Measurements from ENCODE around the gene PPP1CC. TPM values are rescaled to one million over a fixed set of nuclear protein-coding genes. Genes with fewer than 3 reads are reported as not detected.
A peak's percentile ranks its signal among the peaks of the same experiment; 100 is the strongest.
"Not testable (repeated sequence)": the region's sequence is repeated elsewhere in the genome, so short reads cannot be mapped to it uniquely, and the experiment has no call there.

The PPP1CC gene
- total and polyA plus RNA-seq, 7 donors: 107 to 272 (median 153) TPM

GRCh38 chr12:110742096-110742717 lies 484 bp downstream of the PPP1CC start:
- no peaks in the 10 kb centered on the region for H3K27me3 ChIP-seq
- H3K4me1 ChIP-seq: peaks cover 0 to 60% (median 50%) of the 10 kb centered on the region in 4 donors
- peak; percentile 75 for DNase-seq
- H3K9me3 ChIP-seq: no peaks in the 10 kb centered on the region
- no peak for TF ChIP-seq POLR2AphosphoS5 (IDR thresholded peaks at IDR 0.05)
- H3K27ac ChIP-seq: peak overlapping the region; percentile 91 to 94 (median 94)
- WGBS, 2 donors: 1% methylated on average over 44 of the region's 44 CpGs
- peak overlapping the region; percentile 86 to 94 (median 94) for H3K4me3 ChIP-seq
- H3K36me3 ChIP-seq: no peaks in the 10 kb centered on the region
- intact Hi-C loops (cut with DNase I): loop anchor here (2.0 to 5.0 kb wide), 2 partner anchors 85 to 147 kb away; no protein-coding TSS in a partner anchor

GRCh38 chr12:110741341-110742095 lies 1.2 kb downstream of the PPP1CC start:
- intact Hi-C loops (cut with DNase I): loop anchor here (2.0 to 5.0 kb wide), 2 partner anchors 86 to 147 kb away; no protein-coding TSS in a partner anchor
- peak overlapping the region; percentile 86 to 94 (median 94) for H3K4me3 ChIP-seq
- TF ChIP-seq EP300 (IDR thresholded peaks at IDR 0.05) (no peak), CTCF (IDR thresholded peaks at IDR 0.05) (no peak), POLR2AphosphoS5 (IDR thresholded peaks at IDR 0.05) (peak in 1 of 4 donors; percentile 13), POLR2A (IDR thresholded peaks at IDR 0.05) (no peak)
- DNase-seq: no peak
- H3K4me1 ChIP-seq: peaks cover 0 to 60% (median 51%) of the 10 kb centered on the region in 4 donors
- H3K27ac ChIP-seq: peak overlapping the region; percentile 91 to 94 (median 94)
- WGBS, 2 donors: 0 to 1% methylated on average over 14 of the region's 14 CpGs
- no peaks in the 10 kb centered on the region for H3K27me3 ChIP-seq
- H3K36me3 ChIP-seq: no peaks in the 10 kb centered on the region
- H3K9me3 ChIP-seq: no peaks in the 10 kb centered on the region

GRCh38 chr12:110739894-110740293 lies 2.8 kb downstream of the PPP1CC start:
- H3K4me3 ChIP-seq: peak overlapping the region in 3 of 4 donors; percentile 3 to 94 (median 86)
- 43 to 44% methylated on average over 3 of the region's 3 CpGs for WGBS, 2 donors
- peak overlapping the region in 1 of 4 donors; percentile 16 for H3K27ac ChIP-seq
- peaks cover 0 to 59% (median 56%) of the 10 kb centered on the region in 4 donors for H3K4me1 ChIP-seq
- intact Hi-C loops (cut with DNase I): loop anchor here (5.0 kb wide), 1 partner anchor 87 kb away; no protein-coding TSS in a partner anchor
- no peak for DNase-seq
- H3K27me3 ChIP-seq: no peaks in the 10 kb centered on the region
- no peaks in the 10 kb centered on the region for H3K9me3 ChIP-seq
- no peaks in the 10 kb centered on the region for H3K36me3 ChIP-seq
- no peak for TF ChIP-seq POLR2A (IDR thresholded peaks at IDR 0.05)
- no peak for TF ChIP-seq POLR2AphosphoS5 (IDR thresholded peaks at IDR 0.05)
- no peak for TF ChIP-seq EP300 (IDR thresholded peaks at IDR 0.05)
- no peak for TF ChIP-seq CTCF (IDR thresholded peaks at IDR 0.05)

DNA sequence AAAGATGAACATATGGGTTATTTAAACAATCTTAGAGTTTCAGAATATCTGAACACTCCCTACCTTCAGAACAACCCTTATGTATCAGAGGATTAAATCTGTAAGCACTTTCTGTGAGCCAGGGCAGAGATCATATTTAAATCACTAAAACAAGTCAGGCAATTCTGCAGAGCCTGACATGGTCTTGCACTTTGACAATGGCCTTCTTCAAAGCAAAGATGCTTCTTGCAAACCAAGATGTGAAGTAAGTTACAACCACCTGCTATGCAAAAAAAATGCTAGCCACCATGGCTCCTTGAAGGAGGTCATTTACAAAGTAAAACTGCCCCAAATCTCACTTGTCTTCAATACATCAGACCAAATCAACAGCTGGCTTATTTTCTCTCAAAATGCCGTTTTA lies 3.2 kb downstream of the PPP1CC start:
- Histone ChIP-seq H3K4me1 (peaks cover 0 to 61% (median 56%) of the 10 kb centered on the region in 4 donors), H3K36me3 (no peaks in the 10 kb centered on the region), H3K9me3 (no peaks in the 10 kb centered on the region), H3K27me3 (no peaks in the 10 kb centered on the region), H3K4me3 (peak overlapping the region in 2 of 4 donors; percentile 86 to 94), H3K27ac (peak overlapping the region in 1 of 4 donors; percentile 16)
- no peak for TF ChIP-seq CTCF (IDR thresholded peaks at IDR 0.05)
- no peak for TF ChIP-seq POLR2AphosphoS5 (IDR thresholded peaks at IDR 0.05)
- TF ChIP-seq EP300 (IDR thresholded peaks at IDR 0.05): no peak
- no peak for TF ChIP-seq POLR2A (IDR thresholded peaks at IDR 0.05)
- intact Hi-C loops (cut with DNase I): no loop called here
- no peak for DNase-seq
- 13 to 27% methylated on average over 1 of the region's 1 CpG for WGBS, 2 donors

- Histone ChIP-seq H3K36me3 (no peaks in the 10 kb centered on the region), H3K4me3 (no peak overlapping the region), H3K9me3 (no peaks in the 10 kb centered on the region), H3K4me1 (peaks cover 0 to 66% (median 64%) of the 10 kb centered on the region in 4 donors), H3K27me3 (no peaks in the 10 kb centered on the region), H3K27ac (peak overlapping the region in 1 of 4 donors; percentile 13)
- DNase-seq: no peak
- TF ChIP-seq POLR2AphosphoS5 (IDR thresholded peaks at IDR 0.05): no peak
- TF ChIP-seq POLR2A (IDR thresholded peaks at IDR 0.05): no peak
- no peak for TF ChIP-seq EP300 (IDR thresholded peaks at IDR 0.05)
- TF ChIP-seq CTCF (IDR thresholded peaks at IDR 0.05): no peak
- intact Hi-C loops (cut with DNase I): no loop called here
- WGBS, 2 donors: 50 to 63% methylated on average over 3 of the region's 3 CpGs
These were observed 5.2 kb downstream of the PPP1CC start for GRCh38 chr12:110737532-110737931.

DNA sequence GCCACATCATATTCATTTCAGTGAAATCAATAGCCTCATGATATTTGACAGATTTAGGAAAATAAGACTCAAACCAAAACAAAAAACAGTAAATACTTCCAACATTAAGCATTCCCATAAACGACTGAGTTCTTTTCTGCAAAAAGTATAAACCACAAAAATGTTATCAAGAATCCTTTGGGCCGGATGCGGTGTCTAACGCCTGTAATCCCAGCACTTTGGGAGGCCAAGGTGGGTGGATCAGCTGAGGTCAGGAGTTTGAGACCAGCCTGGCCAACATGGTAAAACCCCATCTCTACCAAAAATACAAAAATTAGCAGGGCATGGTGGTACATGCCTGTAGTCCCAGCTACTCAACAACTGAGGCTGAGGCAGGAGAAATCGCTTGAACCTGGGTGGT lies 5.7 kb downstream of the PPP1CC start:
- 64 to 68% methylated on average over 5 of the region's 5 CpGs for WGBS, 2 donors
- H3K9me3 ChIP-seq; H3K36me3 ChIP-seq; DNase-seq; intact Hi-C loops (cut with DNase I); H3K27me3 ChIP-seq; H3K4me3 ChIP-seq: not testable (repeated sequence)
- Histone ChIP-seq H3K4me1 (peaks cover 0 to 71% (median 69%) of the 10 kb centered on the region in 4 donors), H3K27ac (peak overlapping the region in 1 of 4 donors; percentile 15)
